Uterus (tissue), 4 donors: Measurements from ENCODE around the gene COA8. TPM values are rescaled to one million over a fixed set of nuclear protein-coding genes. Genes with fewer than 3 reads are reported as not detected.

Experiments
- DNase-seq, 2 donors: peaks; one replicate each; pipeline ENCODE4 v3.0.0-alpha.2; 2019 to 2020
- H3K27ac ChIP-seq, 2 donors: fragments of 200-600 bp; sonication (generic); 1 replicate in 1 of 2; 2 replicates in 1 of 2; pipeline ENCODE4 v1.5.1; 2016 to 2018
- H3K27me3 ChIP-seq, 2 donors: fragments of 200-600 bp; sonication (generic); one replicate each; pipeline ENCODE4 v1.5.1; 2018 to 2019; ENCODE audit warnings: control low read depth in 1 of 2
- H3K36me3 ChIP-seq, 2 donors: fragments of 200-600 bp; sonication (generic); one replicate each; pipeline ENCODE4 v1.5.1; 2019; ENCODE audit warnings: control low read depth in 1 of 2
- H3K4me1 ChIP-seq, 2 donors: fragments of 200-600 bp; sonication (generic); one replicate each; pipeline ENCODE4 v1.5.1; 2018 to 2019; ENCODE audit warnings: control low read depth in 1 of 2
- H3K4me3 ChIP-seq, 2 donors: fragments of 200-600 bp; sonication (generic); 1 replicate in 1 of 2; 2 replicates in 1 of 2; pipeline ENCODE4 v1.5.1; 2018 to 2019; ENCODE audit warnings: mild to moderate bottlenecking in 1 of 2
- H3K9me3 ChIP-seq, 2 donors: fragments of 200-600 bp; sonication (generic); one replicate each; pipeline ENCODE4 v1.5.1; 2019; ENCODE audit warnings: control low read depth in 1 of 2
- CTCF ChIP-seq, 4 experiments: fragments of 200-600 bp in 2 of 4; fragments of 450-650 bp in 2 of 4; sonication (generic) in 2 of 4; IDR thresholded peaks; one replicate each; pipeline ENCODE4 v1.5.1; 2016 to 2019; ENCODE audit warnings: antibody characterized with exemption in 4 of 4, mild to moderate bottlenecking in 2 of 4, moderate library complexity in 1 of 4
- POLR2A ChIP-seq, 2 donors: fragments of 450-650 bp; IDR thresholded peaks; one replicate each; pipeline ENCODE4 v1.6.1; 2016; ENCODE audit warnings: antibody characterized with exemption in 2 of 2, mild to moderate bottlenecking in 1 of 2, moderate library complexity in 1 of 2
- intact Hi-C: fragments of 100-400 bp; cut with DNase I; formaldehyde crosslinking; loops from one replicate; pipeline ENCODE4 v1.15.1; 2023; ENCODE audit warnings: low total_unique reads
- total RNA-seq, 4 donors: library from RNA; depleted of rRNA in 3 of 4; stranded (reverse); fragments of >200 nt in 3 of 4; gene quantifications; one replicate each; pipeline versions ENCODE4 v1.1.0 to v1.2.4, GENCODE V29; 2014 to 2023
- donor health status: DM: yes; HTN: yes; CAD: no.

COA8 gene
- total RNA-seq, 4 donors from 2014 or later, result 26.9 to 51.5 (median 31.6) TPM; not detected in 1

GRCh38 chr14:103560691-103561090 lies 2.1 kb upstream of the COA8 start:
- TF ChIP-seq CTCF (IDR thresholded peaks at IDR 0.05) (no peak), POLR2A (IDR thresholded peaks at IDR 0.05) (no peak)
- intact Hi-C loops, result no loop called here
- peak overlapping the region in 1 of 2 donors; percentile 95 for H3K27ac ChIP-seq
- peaks cover 20 to 29% of the 10 kb centered on the region in 2 donors for H3K4me1 ChIP-seq
- H3K9me3 ChIP-seq, result no peaks in the 10 kb centered on the region
- peak overlapping the region in 1 of 2 donors; percentile 98 for H3K4me3 ChIP-seq
- DNase-seq, result no peak
- H3K36me3 ChIP-seq, result no peaks in the 10 kb centered on the region
- H3K27me3 ChIP-seq, result no peaks in the 10 kb centered on the region

DNA sequence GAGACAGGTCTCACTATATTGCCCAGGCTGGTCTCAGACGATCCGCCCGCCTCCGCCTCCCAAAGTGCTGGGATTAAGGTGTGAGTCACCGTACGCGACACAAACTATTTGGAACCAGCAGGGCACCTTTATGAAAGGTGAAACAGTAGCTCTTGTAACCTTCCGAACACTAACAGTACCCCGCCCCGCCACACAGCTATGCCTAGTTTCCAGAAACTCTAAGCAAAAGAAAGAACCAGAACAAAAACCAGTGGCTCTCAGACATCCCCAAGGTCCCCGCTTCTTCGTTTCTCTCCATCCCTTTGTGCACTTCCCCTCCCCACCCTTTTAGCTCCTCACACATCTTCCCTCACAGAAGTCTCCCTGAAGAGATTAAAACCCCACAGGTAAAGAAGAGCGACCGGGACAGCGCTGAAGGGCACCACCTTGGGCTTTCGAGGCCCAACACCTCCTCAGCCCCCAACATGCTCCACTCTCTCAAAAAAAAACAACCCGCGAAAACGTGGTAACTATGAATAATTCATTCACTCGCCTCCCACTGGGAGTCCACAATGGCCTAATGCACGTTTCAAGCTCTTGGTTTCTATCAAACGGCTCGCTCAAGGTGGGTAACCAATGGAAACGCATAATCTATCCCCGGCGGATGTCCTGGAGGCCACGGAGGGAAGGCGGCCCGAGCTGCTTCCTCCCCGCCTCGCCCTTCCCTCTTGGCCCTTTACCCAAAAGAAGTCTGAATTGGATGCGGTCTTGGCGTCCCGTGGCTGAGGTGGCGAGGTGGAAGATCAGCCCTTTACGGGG lies 1.2 kb upstream of the COA8 start:
- no peaks in the 10 kb centered on the region for H3K36me3 ChIP-seq
- peak; percentile 47 to 49 for DNase-seq
- H3K4me1 ChIP-seq, result peaks cover 20 to 29% of the 10 kb centered on the region in 2 donors
- no peak for TF ChIP-seq POLR2A (IDR thresholded peaks at IDR 0.05)
- TF ChIP-seq CTCF (IDR thresholded peaks at IDR 0.05), result no peak
- intact Hi-C loops, result no loop called here
- H3K27ac ChIP-seq, result peak overlapping the region; percentile 95 to 96
- H3K4me3 ChIP-seq, result peak overlapping the region; percentile 68 to 98
- no peaks in the 10 kb centered on the region for H3K27me3 ChIP-seq
- no peaks in the 10 kb centered on the region for H3K9me3 ChIP-seq

GRCh38 chr14:103562179-103562428 lies 656 bp upstream of the COA8 start:
- H3K4me1 ChIP-seq, result peaks cover 20 to 27% of the 10 kb centered on the region in 2 donors
- no peaks in the 10 kb centered on the region for H3K27me3 ChIP-seq
- intact Hi-C loops, result no loop called here
- H3K4me3 ChIP-seq, result peak overlapping the region; percentile 68 to 98
- no peaks in the 10 kb centered on the region for H3K36me3 ChIP-seq
- H3K9me3 ChIP-seq, result no peaks in the 10 kb centered on the region
- peak overlapping the region; percentile 95 to 96 for H3K27ac ChIP-seq
- DNase-seq, result peak in 1 of 2 donors; percentile 36
- TF ChIP-seq CTCF (IDR thresholded peaks at IDR 0.05) (no peak), POLR2A (IDR thresholded peaks at IDR 0.05) (no peak)

DNA sequence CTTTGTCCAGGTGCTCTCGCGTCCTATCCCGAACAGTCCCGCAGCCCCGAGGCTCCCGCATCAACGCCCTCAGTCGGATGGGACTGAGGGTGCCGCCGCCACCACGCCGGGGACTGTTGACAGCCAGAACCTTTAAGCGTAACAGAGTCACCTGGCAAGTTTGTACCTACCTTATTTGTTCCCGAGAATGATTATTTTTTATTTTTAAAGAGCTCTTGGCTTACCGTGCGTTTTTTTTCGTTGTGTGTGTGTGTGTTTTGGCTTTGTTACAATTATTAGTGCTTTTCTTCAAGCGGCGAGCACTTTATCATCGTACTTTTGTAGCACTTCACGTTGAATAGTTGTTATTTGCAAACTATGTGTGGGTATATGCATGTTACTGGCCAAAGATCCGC lies 463 bp downstream of the COA8 start:
- no peaks in the 10 kb centered on the region for H3K9me3 ChIP-seq
- intact Hi-C loops, result no loop called here

More for the DNA sequence above, 463 bp downstream of the COA8 start:
- Histone ChIP-seq H3K27ac (peak overlapping the region; percentile 95 to 96), H3K4me3 (peak overlapping the region; percentile 68 to 98), H3K36me3 (no peaks in the 10 kb centered on the region), H3K4me1 (peaks cover 17 to 20% of the 10 kb centered on the region in 2 donors), H3K27me3 (no peaks in the 10 kb centered on the region)
- TF ChIP-seq POLR2A (IDR thresholded peaks at IDR 0.05) (no peak), CTCF (IDR thresholded peaks at IDR 0.05) (no peak)
- DNase-seq, result no peak
